ENCODE data around the gene KLK3.

The KLK3 gene

GRCh38 chr19:50877338-50877737, 22.6 kb downstream of the KLK3 start:
- Histone ChIP-seq H2AK5ac (ENCODE audit: low read length) (no peak overlapping the region), H2BK15ac (replicated peaks; ENCODE audit: low read depth) (no peak overlapping the region), H3K56ac (ENCODE audit: low read length) (no peak overlapping the region), H3K4me1 (ENCODE audit: control insufficient read depth, low read depth, low read length) (no peaks in the 10 kb centered on the region), H3K27ac (ENCODE audit: low read depth, low read length) (no peak overlapping the region), H3K4me2 (ENCODE audit: low read length) (no peak overlapping the region), H3K79me1 (ENCODE audit: low read length) (no peaks in the 10 kb centered on the region), H3K4ac (ENCODE audit: low read depth, low read length) (no peak overlapping the region), H3K4me3 (ENCODE audit: low read length) (no peak overlapping the region), H3K18ac (ENCODE audit: low read length) (no peak overlapping the region), H3K9ac (ENCODE audit: low read length) (no peak overlapping the region), H3K36me3 (ENCODE audit: control insufficient read depth, insufficient read depth, low read length) (no peaks in the 10 kb centered on the region), H4K5ac (ENCODE audit: low read length) (no peak overlapping the region), H4K8ac (ENCODE audit: low read depth, low read length) (no peak overlapping the region), H2BK5ac (ENCODE audit: low read length) (no peak overlapping the region), H3K79me2 (ENCODE audit: control insufficient read depth, insufficient read depth, low read length) (no peaks in the 10 kb centered on the region), H3K23ac (ENCODE audit: low read length) (no peak overlapping the region), H3K27me3 (ENCODE audit: insufficient read depth, low read length, poor library complexity) (no peaks in the 10 kb centered on the region), H2BK120ac (ENCODE audit: low read depth, low read length) (no peak overlapping the region)
- DNase-seq = no peak
- WGBS (ENCODE audit: extremely low coverage, insufficient coverage, low lambda C conversion rate) = no CpG with 5 or more reads among the region's 8 CpGs

DNA sequence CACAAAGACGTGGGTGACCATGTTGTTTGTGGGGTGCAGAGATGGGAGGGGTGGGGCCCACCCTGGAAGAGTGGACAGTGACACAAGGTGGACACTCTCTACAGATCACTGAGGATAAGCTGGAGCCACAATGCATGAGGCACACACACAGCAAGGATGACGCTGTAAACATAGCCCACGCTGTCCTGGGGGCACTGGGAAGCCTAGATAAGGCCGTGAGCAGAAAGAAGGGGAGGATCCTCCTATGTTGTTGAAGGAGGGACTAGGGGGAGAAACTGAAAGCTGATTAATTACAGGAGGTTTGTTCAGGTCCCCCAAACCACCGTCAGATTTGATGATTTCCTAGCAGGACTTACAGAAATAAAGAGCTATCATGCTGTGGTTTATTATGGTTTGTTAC, 24.1 kb downstream of the KLK3 start:
- Histone ChIP-seq H3K4me3 (ENCODE audit: low read length) (no peak overlapping the region), H2AK5ac (ENCODE audit: low read length) (no peak overlapping the region), H3K79me2 (ENCODE audit: control insufficient read depth, insufficient read depth, low read length) (no peaks in the 10 kb centered on the region), H4K8ac (ENCODE audit: low read depth, low read length) (no peak overlapping the region), H3K27ac (ENCODE audit: low read depth, low read length) (no peak overlapping the region), H4K5ac (ENCODE audit: low read length) (no peak overlapping the region), H3K18ac (ENCODE audit: low read length) (no peak overlapping the region), H3K27me3 (ENCODE audit: insufficient read depth, low read length, poor library complexity) (no peaks in the 10 kb centered on the region), H2BK120ac (ENCODE audit: low read depth, low read length) (no peak overlapping the region), H3K56ac (ENCODE audit: low read length) (no peak overlapping the region), H3K23ac (ENCODE audit: low read length) (no peak overlapping the region), H3K79me1 (ENCODE audit: low read length) (no peaks in the 10 kb centered on the region), H2BK15ac (replicated peaks; ENCODE audit: low read depth) (no peak overlapping the region), H3K9ac (ENCODE audit: low read length) (no peak overlapping the region), H3K4me2 (ENCODE audit: low read length) (no peak overlapping the region), H2BK5ac (ENCODE audit: low read length) (no peak overlapping the region), H3K4ac (ENCODE audit: low read depth, low read length) (no peak overlapping the region), H3K4me1 (ENCODE audit: control insufficient read depth, low read depth, low read length) (no peaks in the 10 kb centered on the region), H3K36me3 (ENCODE audit: control insufficient read depth, insufficient read depth, low read length) (no peaks in the 10 kb centered on the region)
- DNase-seq = no peak
- no CpG with 5 or more reads among the region's 5 CpGs for WGBS (ENCODE audit: extremely low coverage, insufficient coverage, low lambda C conversion rate)

DNA sequence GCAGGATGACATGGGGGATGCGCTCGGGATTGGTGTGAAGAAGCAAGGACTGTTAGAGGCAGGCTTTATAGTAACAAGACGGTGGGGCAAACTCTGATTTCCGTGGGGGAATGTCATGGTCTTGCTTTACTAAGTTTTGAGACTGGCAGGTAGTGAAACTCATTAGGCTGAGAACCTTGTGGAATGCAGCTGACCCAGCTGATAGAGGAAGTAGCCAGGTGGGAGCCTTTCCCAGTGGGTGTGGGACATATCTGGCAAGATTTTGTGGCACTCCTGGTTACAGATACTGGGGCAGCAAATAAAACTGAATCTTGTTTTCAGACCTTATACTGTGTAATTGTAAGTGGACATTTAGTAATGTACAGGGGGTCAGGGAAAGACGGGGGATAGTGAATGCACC, 25.5 kb downstream of the KLK3 start:
- Histone ChIP-seq H2BK5ac (ENCODE audit: low read length) (no peak overlapping the region), H2BK120ac (ENCODE audit: low read depth, low read length) (no peak overlapping the region), H3K27me3 (ENCODE audit: insufficient read depth, low read length, poor library complexity) (no peaks in the 10 kb centered on the region), H4K8ac (ENCODE audit: low read depth, low read length) (no peak overlapping the region), H4K5ac (ENCODE audit: low read length) (no peak overlapping the region), H2AK5ac (ENCODE audit: low read length) (no peak overlapping the region), H3K18ac (ENCODE audit: low read length) (no peak overlapping the region), H3K79me1 (ENCODE audit: low read length) (no peaks in the 10 kb centered on the region), H3K36me3 (ENCODE audit: control insufficient read depth, insufficient read depth, low read length) (no peaks in the 10 kb centered on the region), H3K79me2 (ENCODE audit: control insufficient read depth, insufficient read depth, low read length) (no peaks in the 10 kb centered on the region), H3K27ac (ENCODE audit: low read depth, low read length) (no peak overlapping the region), H3K4me1 (ENCODE audit: control insufficient read depth, low read depth, low read length) (no peaks in the 10 kb centered on the region), H3K4me3 (ENCODE audit: low read length) (no peak overlapping the region), H2BK15ac (replicated peaks; ENCODE audit: low read depth) (no peak overlapping the region), H3K4ac (ENCODE audit: low read depth, low read length) (no peak overlapping the region), H3K56ac (ENCODE audit: low read length) (no peak overlapping the region), H3K9ac (ENCODE audit: low read length) (no peak overlapping the region), H3K23ac (ENCODE audit: low read length) (no peak overlapping the region), H3K4me2 (ENCODE audit: low read length) (no peak overlapping the region)
- DNase-seq = no peak
- no CpG with 5 or more reads among the region's 5 CpGs for WGBS (ENCODE audit: extremely low coverage, insufficient coverage, low lambda C conversion rate)

DNA sequence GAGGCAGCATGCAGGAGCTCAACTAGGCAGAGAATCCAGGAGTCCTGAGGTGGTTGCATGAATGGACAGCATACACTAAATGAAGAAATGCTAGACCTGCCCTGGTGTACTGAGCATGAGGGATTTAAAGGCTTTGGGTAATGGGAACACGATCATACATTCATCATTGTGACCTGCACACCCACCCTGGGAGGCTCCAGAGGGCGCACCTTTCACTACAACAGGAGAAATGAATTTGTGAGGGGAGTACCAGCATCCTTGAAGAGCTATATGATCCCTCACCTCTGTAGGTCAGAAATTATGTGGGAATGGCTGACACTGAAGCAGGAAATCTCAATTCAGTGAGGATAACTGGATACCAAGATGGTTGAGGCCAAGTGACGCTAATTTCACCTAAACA, 27.5 kb downstream of the KLK3 start:
- H4K5ac ChIP-seq (ENCODE audit: low read length) = no peak overlapping the region
- H3K79me2 ChIP-seq (ENCODE audit: control insufficient read depth, insufficient read depth, low read length) = no peaks in the 10 kb centered on the region
- no peaks in the 10 kb centered on the region for H3K79me1 ChIP-seq (ENCODE audit: low read length)
- H2AK5ac ChIP-seq (ENCODE audit: low read length) = no peak overlapping the region
- H3K4me2 ChIP-seq (ENCODE audit: low read length) = no peak overlapping the region
- H4K8ac ChIP-seq (ENCODE audit: low read depth, low read length) = no peak overlapping the region
- no peak overlapping the region for H3K18ac ChIP-seq (ENCODE audit: low read length)
- H3K27me3 ChIP-seq (ENCODE audit: insufficient read depth, low read length, poor library complexity) = no peaks in the 10 kb centered on the region
- H3K9ac ChIP-seq (ENCODE audit: low read length) = no peak overlapping the region
- no peaks in the 10 kb centered on the region for H3K36me3 ChIP-seq (ENCODE audit: control insufficient read depth, insufficient read depth, low read length)
- no peak overlapping the region for H3K4me3 ChIP-seq (ENCODE audit: low read length)
- H2BK120ac ChIP-seq (ENCODE audit: low read depth, low read length) = no peak overlapping the region
- no peak overlapping the region for H3K27ac ChIP-seq (ENCODE audit: low read depth, low read length)
- H2BK5ac ChIP-seq (ENCODE audit: low read length) = no peak overlapping the region
- no peak overlapping the region for H3K4ac ChIP-seq (ENCODE audit: low read depth, low read length)
- no peak overlapping the region for H2BK15ac ChIP-seq (replicated peaks; ENCODE audit: low read depth)
- no peaks in the 10 kb centered on the region for H3K4me1 ChIP-seq (ENCODE audit: control insufficient read depth, low read depth, low read length)
- no peak for DNase-seq
- no peak overlapping the region for H3K23ac ChIP-seq (ENCODE audit: low read length)
- WGBS (ENCODE audit: extremely low coverage, insufficient coverage, low lambda C conversion rate) = no CpG with 5 or more reads among the region's 3 CpGs
- no peak overlapping the region for H3K56ac ChIP-seq (ENCODE audit: low read length)

DNA sequence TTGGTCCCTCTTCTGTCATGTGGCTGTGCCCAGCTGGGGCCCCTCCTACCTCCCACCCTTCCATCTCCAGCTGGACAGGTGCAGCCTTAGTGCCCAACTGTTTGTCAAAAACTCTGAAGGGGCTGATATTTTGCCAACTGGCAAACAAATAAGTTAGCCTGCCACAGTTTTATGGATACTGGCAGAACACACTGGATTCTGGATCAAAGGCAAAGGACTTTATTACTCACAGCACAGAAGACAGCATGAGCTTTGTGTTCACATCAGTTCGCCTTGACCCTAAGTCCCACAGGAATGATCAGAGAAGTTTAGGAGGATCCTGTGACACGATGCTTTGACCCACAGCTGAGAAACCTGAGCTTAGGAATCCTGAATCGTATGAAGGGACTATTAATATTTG, 34.9 kb downstream of the KLK3 start:
- H3K23ac ChIP-seq (ENCODE audit: low read length) = no peak overlapping the region
- no peak overlapping the region for H3K56ac ChIP-seq (ENCODE audit: low read length)
- H4K5ac ChIP-seq (ENCODE audit: low read length) = no peak overlapping the region
- no peak overlapping the region for H2BK120ac ChIP-seq (ENCODE audit: low read depth, low read length)
- WGBS (ENCODE audit: extremely low coverage, insufficient coverage, low lambda C conversion rate) = no CpG with 5 or more reads among the region's 3 CpGs
- H3K4me2 ChIP-seq (ENCODE audit: low read length) = no peak overlapping the region
- no peaks in the 10 kb centered on the region for H3K79me1 ChIP-seq (ENCODE audit: low read length)
- DNase-seq = no peak
- no peaks in the 10 kb centered on the region for H3K4me1 ChIP-seq (ENCODE audit: control insufficient read depth, low read depth, low read length)
- H3K36me3 ChIP-seq (ENCODE audit: control insufficient read depth, insufficient read depth, low read length) = no peaks in the 10 kb centered on the region
- H4K8ac ChIP-seq (ENCODE audit: low read depth, low read length) = no peak overlapping the region
- no peak overlapping the region for H2BK15ac ChIP-seq (replicated peaks; ENCODE audit: low read depth)
- H3K27ac ChIP-seq (ENCODE audit: low read depth, low read length) = no peak overlapping the region
- no peaks in the 10 kb centered on the region for H3K79me2 ChIP-seq (ENCODE audit: control insufficient read depth, insufficient read depth, low read length)
- H2AK5ac ChIP-seq (ENCODE audit: low read length) = no peak overlapping the region
- no peak overlapping the region for H3K4ac ChIP-seq (ENCODE audit: low read depth, low read length)
- H3K4me3 ChIP-seq (ENCODE audit: low read length) = no peak overlapping the region
- H3K27me3 ChIP-seq (ENCODE audit: insufficient read depth, low read length, poor library complexity) = no peaks in the 10 kb centered on the region
- no peak overlapping the region for H2BK5ac ChIP-seq (ENCODE audit: low read length)
- no peak overlapping the region for H3K18ac ChIP-seq (ENCODE audit: low read length)
- H3K9ac ChIP-seq (ENCODE audit: low read length) = no peak overlapping the region

DNA sequence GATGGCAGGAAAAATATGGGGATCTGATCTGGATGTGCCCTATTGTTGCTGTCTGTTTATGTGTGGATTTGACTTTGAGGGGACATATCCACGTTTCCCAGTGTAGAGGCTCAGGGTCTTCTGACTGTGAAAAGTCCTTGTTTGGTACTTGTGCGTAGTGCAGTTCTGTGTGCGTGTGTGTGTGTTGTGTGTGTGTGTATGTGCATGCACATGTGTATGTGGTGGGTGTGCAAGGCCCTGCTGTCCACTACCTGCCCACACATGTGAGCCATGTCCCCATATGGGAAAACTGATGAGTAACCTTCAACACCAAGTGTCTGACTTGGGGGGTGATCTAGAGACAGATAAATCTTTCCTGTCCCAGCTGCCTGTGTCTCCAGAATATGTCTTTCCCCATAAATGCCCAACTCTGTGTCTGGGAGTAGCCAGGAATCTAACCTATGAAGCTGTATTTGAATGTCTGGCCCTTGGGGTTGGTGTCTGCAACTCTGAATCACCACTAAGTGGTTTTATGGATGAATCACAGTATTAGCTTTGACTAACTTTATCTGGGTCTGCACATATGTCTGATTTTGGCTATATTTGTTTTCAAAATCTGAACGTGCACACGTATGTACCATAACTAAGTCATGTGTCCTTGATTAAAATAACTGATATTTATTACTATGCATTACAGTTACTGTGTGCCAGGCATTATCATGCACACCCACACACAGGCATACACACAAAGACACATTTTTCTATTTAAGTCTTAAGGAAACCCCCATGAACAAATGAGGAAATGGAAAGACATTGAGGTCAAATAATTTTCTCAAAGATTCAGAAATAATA, 35.9 kb downstream of the KLK3 start:
- Histone ChIP-seq H3K4me2 (ENCODE audit: low read length) (no peak overlapping the region), H2BK5ac (ENCODE audit: low read length) (no peak overlapping the region), H3K23ac (ENCODE audit: low read length) (no peak overlapping the region), H3K79me1 (ENCODE audit: low read length) (no peaks in the 10 kb centered on the region), H3K4ac (ENCODE audit: low read depth, low read length) (no peak overlapping the region), H3K9ac (ENCODE audit: low read length) (no peak overlapping the region), H4K5ac (ENCODE audit: low read length) (no peak overlapping the region), H3K36me3 (ENCODE audit: control insufficient read depth, insufficient read depth, low read length) (no peaks in the 10 kb centered on the region), H3K27ac (ENCODE audit: low read depth, low read length) (no peak overlapping the region), H3K79me2 (ENCODE audit: control insufficient read depth, insufficient read depth, low read length) (no peaks in the 10 kb centered on the region), H4K8ac (ENCODE audit: low read depth, low read length) (no peak overlapping the region), H3K18ac (ENCODE audit: low read length) (no peak overlapping the region), H3K4me1 (ENCODE audit: control insufficient read depth, low read depth, low read length) (no peaks in the 10 kb centered on the region), H3K4me3 (ENCODE audit: low read length) (no peak overlapping the region), H3K27me3 (ENCODE audit: insufficient read depth, low read length, poor library complexity) (no peaks in the 10 kb centered on the region), H3K56ac (ENCODE audit: low read length) (no peak overlapping the region), H2BK15ac (replicated peaks; ENCODE audit: low read depth) (no peak overlapping the region), H2BK120ac (ENCODE audit: low read depth, low read length) (no peak overlapping the region), H2AK5ac (ENCODE audit: low read length) (no peak overlapping the region)
- DNase-seq = no peak
- WGBS (ENCODE audit: extremely low coverage, insufficient coverage, low lambda C conversion rate) = no CpG with 5 or more reads among the region's 5 CpGs

Data from mesendoderm (in vitro differentiated cells).